Lung (tissue), 12 donors: ENCODE results near the gene TIRAP. TPM values are rescaled to one million over a fixed set of nuclear protein-coding genes. Genes with fewer than 3 reads are reported as not detected.
A peak's percentile ranks its signal among the peaks of the same experiment; 100 is the strongest.

Experiments used
- ATAC-seq: fragments of 200-7000 bp; cut with Tn5 transposase; one replicate; pipeline ENCODE4 v1.9.1; 2020; ENCODE audit warnings: moderate number of reproducible peaks; ENCODE audit not compliant: insufficient read depth, low FRiP score
- DNase-seq, 3 donors: peaks; one replicate each; pipeline ENCODE4 v3.0.0-alpha.2; 2013 to 2017
- H3K27ac ChIP-seq, 2 donors: one replicate each; pipeline ENCODE4 v1.5.1; 2013; ENCODE audit warnings: mild to moderate bottlenecking in 2 of 2, moderate library complexity in 2 of 2, control low read depth in 1 of 2, inconsistent platforms in 1 of 2, low read depth in 1 of 2, low read length in 1 of 2
- H3K27me3 ChIP-seq, 3 donors: one replicate each; pipeline ENCODE4 v1.5.1; 2013; ENCODE audit warnings: low read length in 2 of 3; ENCODE audit not compliant: control insufficient read depth in 3 of 3, insufficient read depth in 3 of 3
- H3K36me3 ChIP-seq, 4 donors: one replicate each; pipeline ENCODE4 v1.5.1; 2013; ENCODE audit warnings: low read length in 4 of 4, mild to moderate bottlenecking in 1 of 4, moderate library complexity in 1 of 4; ENCODE audit not compliant: control insufficient read depth in 4 of 4, insufficient read depth in 4 of 4
- H3K4me1 ChIP-seq, 5 donors: one replicate each; pipeline ENCODE4 v1.5.1; 2013; ENCODE audit warnings: low read length in 5 of 5, mild to moderate bottlenecking in 2 of 5, moderate library complexity in 1 of 5; ENCODE audit not compliant: control insufficient read depth in 5 of 5, insufficient read depth in 5 of 5
- H3K4me3 ChIP-seq: one replicate; pipeline ENCODE4 v1.5.1; 2013; ENCODE audit warnings: mild to moderate bottlenecking, control low read depth, moderate library complexity
- H3K9ac ChIP-seq, 2 donors: one replicate each; pipeline ENCODE4 v1.5.1; 2013; ENCODE audit warnings: low read length in 2 of 2, control low read depth in 1 of 2; ENCODE audit not compliant: insufficient read depth in 1 of 2
- H3K9me3 ChIP-seq, 4 donors: one replicate each; pipeline ENCODE4 v1.5.1; 2013; ENCODE audit warnings: low read length in 3 of 4, mild to moderate bottlenecking in 1 of 4, moderate library complexity in 1 of 4; ENCODE audit not compliant: control insufficient read depth in 4 of 4, insufficient read depth in 3 of 4
- CTCF ChIP-seq: IDR thresholded peaks from 2 replicates; pipeline ENCODE4 v1.5.1; 2012; ENCODE audit warnings: mild to moderate bottlenecking; ENCODE audit errors: control extremely low read depth, extremely low read depth
- WGBS, 2 donors: extraction: QIAGEN DNeasy Blood & Tissue Kit; methylation state at CpG; one replicate each; pipeline ENCODE4 v1.1.7; 2013; 5-methylcytosine and 5-hydroxymethylcytosine counted together
- polyA plus RNA-seq, 2 donors: library from polyadenylated mRNA; stranded (reverse); fragments of 200-250 nt; gene quantifications; one replicate each; pipeline ENCODE4 v1.2.1, GENCODE V29; 2013
- total RNA-seq, 2 donors: library from RNA; depleted of rRNA in 1 of 2; stranded (reverse); fragments of >200 nt in 1 of 2; gene quantifications; one replicate each; pipeline ENCODE4 v1.2.1, GENCODE V29; 2014 to 2021
- donor health status: control.
- donor health status: control.
- donor health status: Bipolar disorder and iron deficiency.
- donor health status: healthy.
- donor health status: DM: yes; HTN: yes; CAD: no.

Gene TIRAP
- total and polyA plus RNA-seq, 4 donors, result 5.5 to 12.5 (median 9.7) TPM

GRCh38 chr11:126329644-126330211 lies 46.8 kb downstream of the TIRAP start:
- Histone ChIP-seq H3K4me1 (peaks cover 0 to 2% (median 0%) of the 10 kb centered on the region in 5 donors), H3K4me3 (no peak overlapping the region), H3K9me3 (no peaks in the 10 kb centered on the region), H3K27me3 (no peaks in the 10 kb centered on the region), H3K36me3 (peaks cover 0 to 10% (median 7%) of the 10 kb centered on the region in 4 donors), H3K9ac (no peak overlapping the region), H3K27ac (no peak overlapping the region)
- 88 to 92% methylated on average over 11 of the region's 11 CpGs for WGBS, 2 donors
- no peak for TF ChIP-seq CTCF
- DNase-seq (no peak), ATAC-seq (no peak)

- Histone ChIP-seq H3K9ac (no peak overlapping the region), H3K36me3 (peaks cover 0 to 13% (median 7%) of the 10 kb centered on the region in 4 donors), H3K27me3 (no peaks in the 10 kb centered on the region), H3K4me1 (peaks cover 0 to 6% (median 0%) of the 10 kb centered on the region in 5 donors), H3K27ac (no peak overlapping the region), H3K4me3 (no peak overlapping the region), H3K9me3 (no peaks in the 10 kb centered on the region)
- DNase-seq (no peak), ATAC-seq (no peak)
- WGBS, 2 donors, result 97 to 98% methylated on average over 13 of the region's 13 CpGs
- TF ChIP-seq CTCF, result no peak
Observed at GRCh38 chr11:126331286-126331685, 48.4 kb downstream of the TIRAP start.

GRCh38 chr11:126332221-126332711 lies 49.4 kb downstream of the TIRAP start:
- TF ChIP-seq CTCF, result no peak
- H3K9me3 ChIP-seq, result no peaks in the 10 kb centered on the region
- peaks cover 0 to 12% (median 5%) of the 10 kb centered on the region in 5 donors for H3K4me1 ChIP-seq
- no peak overlapping the region for H3K9ac ChIP-seq
- peak overlapping the region in 1 of 2 donors; percentile 23 for H3K27ac ChIP-seq
- peak in 1 of 3 donors; percentile 43 for DNase-seq
- no peak overlapping the region for H3K4me3 ChIP-seq
- H3K36me3 ChIP-seq, result peaks cover 0 to 13% (median 7%) of the 10 kb centered on the region in 4 donors
- ATAC-seq, result peak; percentile 39
- H3K27me3 ChIP-seq, result no peaks in the 10 kb centered on the region
- WGBS, 2 donors, result 74 to 85% methylated on average over 5 of the region's 5 CpGs
